NCI-H2171 treated with DMSO at 0.1 percent for 48 hours (cell line): Measurements from ENCODE around the gene PPM1M.

Source experiments
- DNase-seq: peaks from one replicate; lab custom pipeline; 2025; lab: John Stamatoyannopoulos, UW

PPM1M gene

GRCh38 chr3:52230889-52231499 lies 14.6 kb upstream of the PPM1M start:
- no peak for DNase-seq

GRCh38 chr3:52231502-52232278 lies 13.9 kb upstream of the PPM1M start:
- DNase-seq: peak; percentile 8

GRCh38 chr3:52232279-52233107 lies 13.1 kb upstream of the PPM1M start:
- DNase-seq: no peak

GRCh38 chr3:52233108-52233591 lies 12.4 kb upstream of the PPM1M start:
- DNase-seq: no peak

- DNase-seq: no peak
These were observed 11.6 kb upstream of the PPM1M start for GRCh38 chr3:52233968-52234367.

- no peak for DNase-seq
These were observed 10.8 kb upstream of the PPM1M start for GRCh38 chr3:52234516-52235447.

- DNase-seq: no peak
These were observed 9.1 kb upstream of the PPM1M start for GRCh38 chr3:52236424-52236886.

- no peak for DNase-seq
These were observed 8.4 kb upstream of the PPM1M start for GRCh38 chr3:52237006-52237656.

- no peak for DNase-seq
These were observed 7.8 kb upstream of the PPM1M start for GRCh38 chr3:52237657-52238172.

- no peak for DNase-seq
These were observed 7.3 kb upstream of the PPM1M start for GRCh38 chr3:52238193-52238760.

- DNase-seq: peak; percentile 34
These were observed 6.5 kb upstream of the PPM1M start, which contains the start of gene TWF2 for GRCh38 chr3:52238761-52239701. Gene TWF2 (minus strand): TSS chr3:52239158. CDS start chr3:52239016, 142 bp downstream.

- peak; percentile 84 for DNase-seq
These were observed 5.3 kb upstream of the PPM1M start for GRCh38 chr3:52240059-52240885.

- no peak for DNase-seq
These were observed 4.6 kb upstream of the PPM1M start for GRCh38 chr3:52240886-52241370.

- DNase-seq: no peak
These were observed 3.5 kb upstream of the PPM1M start for GRCh38 chr3:52242039-52242438.

- DNase-seq: no peak
These were observed 1.5 kb upstream of the PPM1M start for GRCh38 chr3:52243791-52244628.

GRCh38 chr3:52246264-52246620 lies 683 bp downstream of the PPM1M start:
- DNase-seq: no peak
